Uterus (tissue), 2 donors: ENCODE measurements around the gene SLC44A2.

Experiments used
- CTCF ChIP-seq, 4 experiments: fragments of 200-600 bp in 2 of 4; fragments of 450-650 bp in 2 of 4; sonication (generic) in 2 of 4; IDR thresholded peaks; one replicate each; pipeline ENCODE4 v1.5.1; 2016 to 2019; ENCODE audit warnings: antibody characterized with exemption in 4 of 4, mild to moderate bottlenecking in 2 of 4, moderate library complexity in 1 of 4
- POLR2A ChIP-seq, 2 donors: fragments of 450-650 bp; IDR thresholded peaks; one replicate each; pipeline ENCODE4 v1.6.1; 2016; ENCODE audit warnings: antibody characterized with exemption in 2 of 2, mild to moderate bottlenecking in 1 of 2, moderate library complexity in 1 of 2

- TF ChIP-seq CTCF (IDR thresholded peaks at IDR 0.05): no peak
- no peak for TF ChIP-seq POLR2A (IDR thresholded peaks at IDR 0.05)
Observed at GRCh38 chr19:10620786-10621185, 4.6 kb upstream of the SLC44A2 start.
